ENCODE measurements around the gene NME4.
"Not testable (repeated sequence)": the region's sequence is repeated elsewhere in the genome, so short reads cannot be mapped to it uniquely, and the experiment has no call there.

The NME4 gene

DNA sequence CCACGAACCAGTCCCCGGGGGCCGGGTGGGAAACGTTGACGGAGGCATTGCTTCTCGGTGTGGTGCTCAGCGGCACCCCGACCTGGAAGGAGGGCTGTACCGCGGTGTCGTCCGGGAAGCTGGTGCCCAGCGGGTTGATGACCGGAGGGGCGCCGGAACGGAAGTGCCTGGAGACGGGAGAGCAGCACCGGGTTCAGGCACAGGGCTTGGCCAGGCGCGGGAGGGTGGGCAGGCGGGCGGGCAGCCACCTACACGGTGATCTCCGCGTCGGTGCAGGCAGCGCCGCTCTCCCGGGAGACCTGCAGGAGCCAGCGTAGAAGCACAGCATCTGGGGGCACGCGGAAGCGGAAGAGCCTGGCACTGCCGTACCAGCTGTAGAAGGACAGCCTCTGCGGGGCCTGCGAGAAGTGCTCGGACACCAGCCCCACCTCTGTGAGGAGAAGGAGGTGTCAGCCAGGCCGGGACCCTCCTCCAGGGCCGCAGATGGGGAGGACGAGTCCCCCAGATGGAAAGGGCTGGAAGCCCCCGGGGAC, 19.5 kb upstream of the NME4 start:
- DNase-seq (ENCODE audit: low read depth): no peak

DNA sequence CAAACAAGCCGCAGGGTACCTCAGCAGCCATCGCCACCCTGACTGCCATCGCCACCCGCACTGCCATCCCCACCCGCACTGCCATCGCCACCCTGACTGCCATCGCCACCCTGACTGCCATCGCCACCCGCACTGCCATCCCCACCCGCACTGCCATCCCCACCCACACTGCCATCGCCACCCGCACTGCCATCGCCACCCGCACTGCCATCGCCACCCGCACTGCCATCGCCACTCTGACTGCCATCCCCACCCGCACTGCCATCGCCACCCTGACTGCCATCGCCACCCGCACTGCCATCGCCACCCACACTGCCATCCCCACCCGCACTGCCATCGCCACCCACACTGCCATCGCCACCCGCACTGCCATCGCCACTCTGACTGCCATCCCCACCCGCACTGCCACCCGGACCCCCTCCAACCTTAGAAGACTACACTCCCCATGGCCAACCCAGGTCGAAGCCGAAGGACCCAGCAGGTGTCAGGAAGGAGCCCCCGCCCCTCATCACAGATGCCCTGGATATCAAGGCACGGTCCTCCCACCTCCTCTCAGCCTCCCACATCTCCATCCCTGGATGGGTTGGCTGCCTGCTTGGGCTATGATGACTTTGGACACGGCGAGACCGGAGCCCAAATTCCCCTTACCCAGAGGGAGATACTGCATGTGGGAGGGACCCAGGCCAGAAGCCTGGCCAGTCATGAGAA, 18.7 kb upstream of the NME4 start:
- not testable (repeated sequence) for DNase-seq (ENCODE audit: low read depth)

DNA sequence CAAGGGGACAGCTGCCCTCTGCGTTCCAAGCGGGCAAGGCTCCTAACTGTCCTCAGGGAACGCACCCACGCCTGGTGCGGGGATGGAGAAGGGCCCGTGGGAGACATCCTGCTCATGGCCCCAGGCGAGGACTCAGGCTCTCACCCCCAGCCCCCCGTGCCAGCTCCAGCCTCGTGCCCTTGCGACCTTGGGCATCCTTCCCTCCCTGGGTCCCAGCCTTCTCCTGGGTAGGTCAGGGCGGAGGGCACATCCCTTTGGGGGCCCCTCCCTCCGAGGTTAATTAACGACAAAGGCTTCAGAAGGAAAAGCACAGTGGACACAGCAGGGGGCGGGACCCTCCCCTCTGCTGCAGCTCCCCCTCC, 18.2 kb upstream of the NME4 start:
- DNase-seq (ENCODE audit: low read depth): no peak

DNA sequence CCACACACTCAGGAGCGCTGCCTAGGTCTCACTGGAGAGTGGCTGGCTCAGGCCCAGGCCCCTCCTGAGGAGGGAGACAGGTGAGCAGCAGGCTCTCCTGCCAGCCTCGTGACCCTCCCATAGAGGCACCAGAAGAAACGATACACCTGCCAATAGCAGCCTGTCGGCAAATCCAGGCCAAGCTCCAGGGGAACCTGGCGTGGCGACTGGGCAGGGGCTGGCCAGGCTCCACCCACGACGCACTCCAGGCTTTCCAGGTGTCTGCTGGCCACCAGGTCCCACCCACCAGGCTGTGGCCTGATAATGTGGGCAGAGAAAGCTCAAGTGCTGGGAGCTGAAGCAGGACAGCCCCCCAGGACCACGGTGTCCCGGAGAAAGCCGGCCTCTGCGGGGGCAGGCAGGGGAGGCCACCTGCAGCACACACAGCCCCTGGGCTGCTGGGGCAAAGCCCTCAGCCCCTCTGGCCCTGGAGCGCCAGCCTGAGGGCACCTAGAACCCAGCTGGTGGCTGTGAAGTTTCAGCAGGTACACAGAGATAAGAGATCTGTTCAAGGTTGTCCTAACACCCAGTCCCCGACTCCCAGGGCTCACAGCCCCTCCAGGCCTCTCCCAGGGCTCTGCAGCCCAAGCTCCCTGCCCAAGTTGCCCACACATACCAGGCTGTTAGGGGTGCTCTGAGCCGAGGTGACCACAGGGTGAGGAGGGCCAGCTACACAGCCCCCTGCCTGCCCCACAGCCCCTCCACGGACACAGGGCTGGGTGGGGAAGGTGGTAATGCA, 17.6 kb upstream of the NME4 start:
- DNase-seq (ENCODE audit: low read depth): no peak

DNA sequence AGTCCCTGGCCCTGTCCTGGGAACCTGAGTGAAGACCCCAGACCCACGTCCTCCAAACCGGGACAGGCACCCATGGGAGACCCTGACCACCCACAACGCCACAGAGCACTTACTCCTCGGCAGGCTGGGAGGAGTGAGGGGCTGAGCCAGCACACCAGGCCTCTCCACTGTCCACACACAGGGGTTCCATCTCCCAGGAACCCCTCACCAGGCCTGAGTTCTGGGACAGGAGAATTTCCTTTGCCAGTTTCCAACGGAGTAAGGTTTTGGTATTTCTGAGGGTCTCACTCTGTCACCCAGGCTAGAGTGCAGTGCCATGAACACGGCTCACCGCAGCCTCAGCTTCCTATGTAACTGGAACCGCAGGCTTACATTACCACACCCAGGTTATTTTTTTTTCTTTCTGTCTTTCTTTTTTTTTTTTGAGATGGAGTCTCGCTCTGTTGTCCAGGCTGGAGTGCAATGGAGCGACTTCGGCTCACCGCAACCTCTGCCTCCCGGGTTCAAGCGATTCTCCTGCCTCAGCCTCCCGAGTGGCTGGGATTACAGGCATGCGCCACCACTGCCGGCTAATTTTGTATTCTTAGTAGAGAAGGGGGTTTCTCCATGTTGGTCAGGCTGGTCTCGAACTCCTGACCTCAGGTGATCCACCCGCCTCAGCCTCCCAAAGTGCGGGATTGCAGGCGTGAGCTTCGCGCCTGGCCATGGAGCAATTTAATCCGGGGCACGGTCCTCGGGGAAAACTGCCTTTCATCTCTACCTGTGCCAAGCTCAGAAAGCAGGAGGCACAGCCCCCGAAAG, 16.8 kb upstream of the NME4 start:
- no peak for DNase-seq (ENCODE audit: low read depth)

DNA sequence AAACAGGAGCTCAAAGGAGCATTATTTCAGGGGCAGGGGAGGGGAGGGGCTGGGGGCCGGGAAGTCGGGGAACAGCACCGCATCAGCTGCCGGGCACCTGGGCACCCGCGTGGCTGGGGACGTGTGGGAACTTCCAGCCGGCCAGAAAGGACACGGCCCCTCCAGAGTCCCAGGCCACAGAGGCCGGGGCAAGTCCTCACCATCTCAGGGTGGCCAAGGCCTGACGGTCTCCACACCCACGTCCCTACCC, 16.3 kb upstream of the NME4 start:
- no peak for DNase-seq (ENCODE audit: low read depth)

DNA sequence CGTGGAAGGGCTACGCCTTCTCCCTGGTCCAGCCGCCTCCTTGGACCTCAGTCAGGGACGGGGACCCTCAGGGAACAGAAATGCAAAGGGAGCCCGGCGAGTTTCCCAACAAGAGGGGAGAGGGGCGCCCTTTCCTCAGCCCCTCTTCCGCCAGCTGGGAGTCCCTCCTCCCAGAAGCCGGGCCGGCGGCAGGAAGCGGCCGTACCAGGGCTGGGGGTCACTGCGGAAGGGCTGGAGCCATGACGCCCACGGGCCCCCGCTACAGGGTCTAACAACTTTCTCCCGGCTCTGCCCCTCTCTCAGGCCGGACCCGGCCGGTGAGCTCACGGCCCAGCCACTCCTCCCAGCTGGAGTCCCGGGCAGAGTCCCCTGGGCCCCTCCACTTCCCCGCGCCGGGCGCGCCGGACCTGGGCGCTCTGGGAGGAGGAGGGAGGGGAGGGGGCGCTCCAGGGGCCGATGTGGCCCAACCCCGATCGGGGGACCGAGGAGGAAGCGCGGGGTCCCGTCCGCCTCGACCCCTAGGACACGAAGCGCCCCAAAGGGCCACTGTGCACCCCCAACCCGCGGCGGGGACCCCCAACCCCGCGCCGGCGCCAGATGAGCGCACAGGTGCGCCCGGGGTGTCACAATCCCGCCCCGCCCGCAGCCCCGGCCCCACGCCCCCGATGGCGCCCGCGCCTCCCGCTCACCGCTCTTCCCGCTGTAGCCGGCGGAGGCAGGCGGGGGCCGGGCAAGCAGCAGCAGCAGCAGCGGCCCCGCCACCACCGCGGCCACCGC, 15.8 kb upstream of the NME4 start:
- DNase-seq (ENCODE audit: low read depth): no peak

DNA sequence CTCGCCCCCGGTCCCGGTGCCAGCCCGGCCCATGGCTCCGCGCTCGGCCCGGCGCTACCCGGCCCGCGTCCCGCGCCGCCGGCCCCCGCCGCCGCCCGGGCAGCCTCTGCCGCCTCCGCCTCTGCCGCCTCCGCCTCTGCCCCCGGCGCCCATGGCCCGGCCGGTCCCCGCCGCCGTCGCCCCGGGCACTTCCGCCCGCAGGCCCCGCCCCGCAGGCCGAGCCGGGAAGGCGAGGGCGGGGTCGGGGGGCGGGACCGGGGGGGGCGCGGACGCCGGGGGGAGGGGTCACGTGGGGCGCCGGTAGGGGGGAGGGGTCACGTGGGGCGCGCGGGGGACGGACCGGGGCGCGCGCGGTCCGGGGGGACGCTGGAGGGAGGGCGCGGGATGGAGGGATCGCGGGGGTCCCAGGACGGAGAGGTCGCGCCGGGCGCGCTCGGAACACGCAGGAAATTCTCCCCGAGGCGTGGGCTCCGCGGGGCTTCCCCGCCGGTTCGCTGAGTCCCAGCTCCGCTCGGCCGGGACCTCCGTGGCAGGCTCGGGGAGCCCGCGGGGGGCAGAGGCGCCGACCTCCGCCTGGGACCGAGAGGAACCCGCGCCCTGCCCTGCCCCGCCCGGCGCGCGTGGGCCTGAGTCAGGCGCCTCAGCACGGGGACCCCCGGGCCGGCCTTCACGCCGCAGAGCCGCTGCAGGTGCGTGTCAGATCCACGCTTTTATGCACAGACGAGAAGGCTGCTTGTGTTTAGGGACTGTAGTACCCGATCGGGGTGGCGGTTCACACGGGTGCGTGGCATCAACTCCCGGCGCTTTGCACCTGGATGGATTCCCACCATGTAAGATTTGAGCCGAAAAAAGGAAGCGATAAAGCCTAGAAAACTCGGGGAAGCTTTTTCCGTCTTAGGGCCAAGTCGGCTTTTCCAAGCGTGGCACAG, 14.9 kb upstream of the NME4 start, which contains the start of gene PGAP6:
Gene PGAP6 (minus strand): TSS at position 190 of the 929 bp plus-strand sequence. CDS start 157 bp downstream, at position 33.
- no peak for DNase-seq (ENCODE audit: low read depth)

DNA sequence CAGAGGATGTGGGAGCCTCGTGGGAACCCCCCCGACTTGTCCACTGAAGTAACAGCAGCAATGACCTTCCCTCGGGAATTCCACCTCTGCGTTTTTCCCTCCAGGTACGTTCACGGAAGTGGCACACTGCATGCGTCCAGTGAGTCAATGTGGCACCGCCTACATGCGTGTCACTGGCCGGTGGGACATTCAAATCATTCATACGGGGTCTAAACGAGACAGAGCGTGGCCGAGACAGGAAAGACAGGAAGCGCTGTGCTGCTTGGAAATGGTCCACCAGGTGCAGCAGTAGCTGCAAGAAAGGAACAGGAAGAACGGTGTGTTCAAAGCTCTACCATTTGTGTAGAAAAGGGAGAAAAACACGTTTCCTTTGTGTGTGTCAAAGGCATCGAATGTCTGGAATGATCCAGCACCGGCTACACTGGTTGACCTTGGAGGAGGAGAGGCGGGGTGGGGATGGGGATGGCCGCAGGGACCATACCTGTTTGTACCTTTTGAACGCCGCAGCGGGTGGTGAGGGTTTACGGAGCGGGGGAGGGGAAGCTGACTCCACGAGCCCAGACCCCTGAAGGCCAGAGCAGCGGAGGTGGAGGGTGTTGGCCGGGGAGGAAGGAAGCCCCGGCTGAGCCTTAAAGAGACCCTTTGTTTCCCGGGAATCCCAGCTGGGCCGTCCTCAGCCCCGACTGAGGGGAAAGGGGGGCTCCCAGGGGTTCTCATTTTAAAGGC, 13.5 kb upstream of the NME4 start:
- DNase-seq (ENCODE audit: low read depth): no peak

DNA sequence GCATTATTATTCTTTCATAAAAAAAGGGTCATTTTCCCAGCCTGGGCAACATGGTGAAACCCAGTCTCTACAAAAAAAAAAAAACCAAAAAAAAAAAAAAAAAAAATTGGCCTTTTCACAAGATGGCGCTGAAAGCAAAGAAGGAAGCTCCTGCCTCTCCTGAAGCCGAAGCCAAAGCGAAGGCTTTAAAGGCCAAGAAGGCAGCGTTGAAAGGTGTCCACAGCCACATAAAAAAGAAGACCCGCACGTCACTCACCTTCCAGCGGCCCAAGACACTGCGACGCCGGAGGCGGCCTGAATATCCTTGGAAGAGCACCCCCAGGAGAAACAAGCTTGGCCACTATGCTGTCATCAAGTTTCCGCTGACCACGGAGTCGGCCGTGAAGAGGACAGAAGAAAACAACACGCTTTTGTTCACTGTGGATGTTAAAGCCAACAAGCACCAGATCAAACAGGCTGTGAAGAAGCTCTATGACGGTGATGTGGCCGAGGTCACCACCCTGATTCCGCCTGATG, 10.3 kb upstream of the NME4 start:
- DNase-seq (ENCODE audit: low read depth): no peak

DNA sequence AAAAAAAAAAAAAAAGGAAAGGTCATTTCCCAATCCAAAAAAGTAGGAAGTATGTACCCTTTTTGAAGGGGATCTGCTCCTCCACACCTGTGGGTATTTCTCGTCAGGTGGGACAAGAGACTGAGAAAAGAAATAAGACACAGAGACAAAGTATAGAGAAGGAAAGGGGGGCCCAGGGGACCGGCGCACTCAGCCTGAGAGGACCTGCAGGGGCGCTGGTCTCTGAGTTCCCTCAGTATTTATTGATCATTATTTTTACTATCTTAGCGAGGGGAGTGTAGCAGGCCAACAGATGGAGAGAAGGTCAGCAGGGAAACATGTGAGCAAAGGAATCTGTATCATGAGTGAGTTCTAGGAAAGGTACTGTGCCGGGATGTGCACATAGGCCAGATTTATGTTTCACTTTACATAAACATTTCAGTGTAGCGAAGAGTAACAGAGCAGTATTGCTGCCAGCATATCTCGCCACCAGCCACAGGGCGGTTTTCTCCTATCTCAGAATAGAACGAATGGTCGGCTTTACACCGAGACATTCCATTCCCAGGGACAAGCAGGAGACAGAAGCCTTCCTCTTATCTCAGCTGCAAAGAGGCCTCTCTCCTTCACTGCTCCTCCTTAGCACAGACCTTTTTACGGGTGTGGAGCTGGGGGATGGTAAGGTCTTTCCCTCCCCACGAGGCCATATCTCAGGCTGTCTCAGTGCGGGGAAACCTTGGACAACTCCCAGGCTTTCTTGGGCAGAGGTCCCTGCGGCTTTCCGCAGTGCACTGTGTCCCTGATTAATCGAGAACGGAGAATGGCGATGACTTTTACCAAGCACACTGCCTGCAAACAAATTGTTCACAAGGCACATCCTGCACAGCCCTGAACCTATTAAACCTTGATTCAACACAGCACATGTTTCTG, 9.0 kb upstream of the NME4 start:
- DNase-seq (ENCODE audit: low read depth): not testable (repeated sequence)

DNA sequence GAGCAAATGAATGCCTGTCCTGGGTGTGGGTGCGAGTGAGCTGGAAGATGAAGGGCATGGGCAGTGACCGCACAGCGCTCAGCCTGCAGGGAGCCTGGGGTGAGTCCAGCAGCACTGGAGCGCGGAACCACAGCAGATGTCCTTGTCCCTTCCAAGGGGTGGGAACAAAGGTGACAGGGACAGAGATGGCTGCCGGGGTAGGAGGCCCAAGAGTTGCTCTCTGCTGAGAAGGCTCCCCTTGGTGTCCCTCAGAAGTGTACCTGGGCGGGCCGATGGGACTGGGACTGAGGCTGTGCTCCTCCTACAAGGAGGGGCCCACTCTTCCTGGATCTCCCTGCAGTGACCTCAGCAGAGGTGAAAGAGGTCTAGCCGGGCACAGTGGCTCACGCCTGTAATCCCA, 7.6 kb upstream of the NME4 start:
- DNase-seq (ENCODE audit: low read depth): no peak

DNA sequence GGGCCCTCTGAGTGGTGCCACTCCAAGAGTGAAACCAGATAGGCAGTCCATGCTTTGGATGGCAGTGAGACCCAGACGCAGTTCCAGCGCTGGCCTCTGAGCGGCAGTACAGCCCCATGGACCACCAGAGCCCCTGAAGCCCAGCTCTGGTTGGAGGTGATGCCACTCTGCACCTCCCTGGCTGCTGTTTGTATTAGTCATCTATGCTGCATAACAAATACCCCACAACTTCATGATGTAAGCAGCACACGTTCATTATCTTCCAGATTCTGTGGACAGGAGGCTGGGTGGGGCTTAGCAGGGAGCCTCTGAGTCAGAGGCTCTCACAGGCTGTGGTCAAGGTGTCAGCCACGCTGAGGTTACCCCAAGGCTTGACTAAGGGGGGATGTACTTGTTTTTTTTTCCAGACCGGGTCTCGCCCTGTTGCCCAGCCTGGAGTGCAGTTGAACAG, 5.1 kb upstream of the NME4 start:
- no peak for DNase-seq (ENCODE audit: low read depth)

DNA sequence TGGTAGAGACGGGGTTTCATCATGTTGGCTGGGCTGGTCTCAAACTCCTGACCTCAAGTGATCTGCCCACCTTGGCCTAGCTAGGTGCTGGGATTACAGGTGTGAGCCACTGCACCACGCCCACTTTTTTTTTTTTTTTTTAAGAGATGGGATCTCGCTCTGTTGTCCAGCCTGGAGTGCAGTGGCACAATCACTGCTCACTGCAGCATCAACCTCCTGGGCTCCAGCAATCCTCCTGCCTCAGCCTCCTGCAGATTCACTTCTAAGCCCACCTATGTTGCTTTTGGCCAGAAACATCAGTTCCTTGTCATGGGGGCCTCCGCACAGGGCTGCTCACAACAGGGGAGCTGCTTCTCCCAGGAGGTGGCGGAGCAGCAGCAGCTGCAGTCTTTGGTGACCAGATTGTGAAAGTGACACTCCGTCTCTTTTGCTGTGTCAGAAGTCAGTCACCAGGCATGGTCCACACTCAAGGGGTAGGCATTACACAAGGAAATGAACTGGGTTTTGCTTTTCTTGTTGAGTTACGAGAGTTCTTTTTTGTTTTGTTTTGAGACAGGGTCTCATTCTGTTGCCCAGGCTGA, 4.5 kb upstream of the NME4 start:
- DNase-seq (ENCODE audit: low read depth): no peak

DNA sequence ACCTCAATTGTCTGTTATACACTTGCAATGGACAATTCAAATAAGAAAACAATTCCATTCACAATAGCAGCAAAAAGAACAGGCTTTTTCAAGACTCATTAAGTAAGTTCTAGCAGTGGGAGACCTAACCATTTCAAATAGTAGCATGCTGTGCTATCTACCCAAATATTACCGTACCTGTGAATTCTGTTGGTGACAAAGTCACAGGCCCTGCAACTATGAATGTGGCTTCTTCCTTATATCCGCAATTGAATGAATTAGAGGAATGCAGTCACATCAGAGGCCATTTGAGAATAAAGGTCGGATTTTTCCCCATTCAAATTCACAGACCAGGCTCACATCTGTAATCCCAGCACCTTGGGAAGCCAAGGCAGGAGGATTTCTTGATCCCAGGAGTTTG, 800 bp upstream of the NME4 start:
- no peak for DNase-seq (ENCODE audit: low read depth)

DNA sequence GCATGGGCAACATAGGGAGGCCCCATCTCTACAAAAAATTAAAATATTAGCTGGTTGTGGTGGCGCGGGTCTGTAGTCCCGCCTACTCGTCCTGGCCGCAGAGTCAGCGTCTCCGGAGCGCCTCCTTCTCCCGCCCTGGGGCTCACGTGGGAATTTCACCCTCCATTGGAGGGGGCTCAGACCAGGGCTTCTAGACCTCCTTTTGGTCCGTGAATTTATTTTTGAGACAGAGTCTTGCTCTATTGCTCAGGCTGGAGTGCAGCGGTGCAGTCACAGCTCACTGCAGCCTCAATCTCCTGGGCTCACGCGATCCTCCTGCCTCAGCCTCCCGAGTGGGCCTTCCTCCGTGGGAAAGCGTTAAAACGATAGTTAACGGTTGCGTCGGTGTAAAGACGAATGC, 394 bp upstream of the NME4 start:
- DNase-seq (ENCODE audit: low read depth): no peak

DNA sequence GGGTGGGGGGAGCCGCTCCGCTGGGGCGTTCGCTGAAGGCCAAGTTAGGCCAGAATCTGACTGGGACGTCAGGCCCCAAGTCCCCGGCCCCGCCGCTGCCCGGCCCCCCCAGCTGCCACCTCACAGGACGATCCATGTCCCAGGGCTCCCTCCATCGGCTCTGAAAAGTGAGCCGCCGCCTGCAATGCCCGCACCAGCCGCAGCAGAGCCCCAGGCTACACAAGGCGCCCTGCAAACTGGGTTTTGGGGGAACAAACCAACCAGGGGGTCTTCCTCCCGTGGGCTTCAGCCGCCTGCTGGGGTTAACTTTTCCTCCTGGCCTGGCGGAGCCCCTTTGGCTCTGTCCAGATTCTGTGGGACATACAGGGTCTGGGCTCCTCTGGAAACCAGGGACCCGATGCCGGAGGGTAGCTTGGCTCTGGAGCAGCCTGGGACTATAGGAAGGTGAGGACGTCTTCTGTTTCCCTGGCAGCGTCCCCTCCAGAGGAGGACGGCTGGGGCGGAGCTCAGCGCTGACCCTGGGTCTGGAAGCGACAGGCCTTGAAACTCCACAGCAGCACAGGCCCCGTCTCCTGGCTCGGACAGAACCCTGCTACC, 835 bp downstream of the NME4 start:
- DNase-seq (ENCODE audit: low read depth): peak; percentile 47
